Karpas-422 (cell line): Measurements from ENCODE around the gene TMEM272. TPM values are rescaled to one million over a fixed set of nuclear protein-coding genes. Genes with fewer than 3 reads are reported as not detected.

Source experiments
- DNase-seq: peaks from one replicate; pipeline ENCODE4 v3.0.0-alpha.2; 2015
- H2AFZ ChIP-seq: fragments of 200-600 bp; sonication (generic); 2 replicates; pipeline ENCODE4 v1.6.1; 2014; ENCODE audit warnings: antibody characterized with exemption, low read length, mixed read lengths
- H3K27ac ChIP-seq: fragments of 200-600 bp; sonication (generic); 2 replicates; pipeline ENCODE4 v1.5.1; 2014; ENCODE audit warnings: mild to moderate bottlenecking, low read length, moderate library complexity
- H3K27me3 ChIP-seq: fragments of 200-600 bp; sonication (generic); 2 replicates; pipeline ENCODE4 v1.6.1; 2014; ENCODE audit warnings: low read length, mixed read lengths
- H3K36me3 ChIP-seq: fragments of 200-600 bp; sonication (generic); 2 replicates; pipeline ENCODE4 v1.6.1; 2014; ENCODE audit warnings: low read length, mixed read lengths; ENCODE audit not compliant: insufficient read depth
- H3K4me1 ChIP-seq: fragments of 200-600 bp; sonication (generic); 2 replicates; pipeline ENCODE4 v1.6.1; 2014; ENCODE audit warnings: mild to moderate bottlenecking, low read length, mixed read lengths
- H3K4me2 ChIP-seq: fragments of 200-600 bp; sonication (generic); 2 replicates; pipeline ENCODE4 v1.6.1; 2014; ENCODE audit warnings: low read length, low read depth, mild to moderate bottlenecking; ENCODE audit not compliant: poor library complexity, severe bottlenecking
- H3K4me3 ChIP-seq: fragments of 200-600 bp; sonication (generic); 2 replicates; pipeline ENCODE4 v1.5.1; 2014; ENCODE audit warnings: mild to moderate bottlenecking, antibody characterized with exemption, low read length, mixed read lengths
- H3K79me2 ChIP-seq: fragments of 200-600 bp; sonication (generic); 2 replicates; pipeline ENCODE4 v1.6.1; 2014; ENCODE audit warnings: mild to moderate bottlenecking, low read length, mixed read lengths
- H3K9ac ChIP-seq: fragments of 200-600 bp; sonication (generic); 2 replicates; pipeline ENCODE4 v1.6.0; 2014; ENCODE audit warnings: low read length
- H3K9me2 ChIP-seq: fragments of 200-600 bp; sonication (generic), shearing (Covaris generic); replicated peaks from 2 replicates; pipeline ENCODE4 v1.6.0; 2014; ENCODE audit warnings: mild to moderate bottlenecking, low read length, moderate library complexity; ENCODE audit not compliant: insufficient read depth
- H3K9me3 ChIP-seq: fragments of 300-700, 200-600 bp; sonication (generic); 2 replicates; pipeline ENCODE4 v1.6.1; 2014; ENCODE audit warnings: low read length, mixed read lengths
- H4K20me1 ChIP-seq: fragments of 200-600 bp; sonication (generic); 2 replicates; pipeline ENCODE4 v1.6.1; 2014; ENCODE audit warnings: mild to moderate bottlenecking, antibody characterized with exemption, low read length, low read depth; ENCODE audit not compliant: insufficient read depth
- total RNA-seq: library from RNA; depleted of rRNA; stranded (reverse); fragments of >200 nt; shearing (Covaris generic); gene quantifications from 2 replicates; pipeline ENCODE4 v1.2.3, GENCODE V29; 2014; ENCODE audit warnings: low replicate concordance

Gene TMEM272
- total RNA-seq, 1 experiment from 2014 or later: 0.15 TPM

- Histone ChIP-seq H3K27ac (peak within 1 kb of the TSS; percentile 61; the same call in 1 of the 2 replicates), H3K27me3 (no peaks in the 10 kb centered on the region), H4K20me1 (no peaks in the 10 kb centered on the region), H3K4me2 (peak within 1 kb of the TSS; percentile 80), H3K9ac (peak within 1 kb of the TSS; percentile 89), H3K9me2 (no peaks in the 10 kb centered on the region), H2AFZ (peak within 1 kb of the TSS; percentile 67; the same call in 1 of the 2 replicates), H3K9me3 (no peaks in the 10 kb centered on the region), H3K4me1 (peaks cover 40% of the 10 kb centered on the region), H3K79me2 (no peaks in the 10 kb centered on the region), H3K36me3 (no peaks in the 10 kb centered on the region; the same call in 1 of the 2 replicates), H3K4me3 (peak within 1 kb of the TSS; percentile 84)
- peak; percentile 94 for DNase-seq
These were observed 41.3 kb downstream of the TMEM272 start, which contains the start of gene DHRS12 for GRCh38 chr13:51803422-51804294. Gene DHRS12 (minus strand): TSS chr13:51804163. CDS start chr13:51799659, 4,504 bp downstream.

DNA sequence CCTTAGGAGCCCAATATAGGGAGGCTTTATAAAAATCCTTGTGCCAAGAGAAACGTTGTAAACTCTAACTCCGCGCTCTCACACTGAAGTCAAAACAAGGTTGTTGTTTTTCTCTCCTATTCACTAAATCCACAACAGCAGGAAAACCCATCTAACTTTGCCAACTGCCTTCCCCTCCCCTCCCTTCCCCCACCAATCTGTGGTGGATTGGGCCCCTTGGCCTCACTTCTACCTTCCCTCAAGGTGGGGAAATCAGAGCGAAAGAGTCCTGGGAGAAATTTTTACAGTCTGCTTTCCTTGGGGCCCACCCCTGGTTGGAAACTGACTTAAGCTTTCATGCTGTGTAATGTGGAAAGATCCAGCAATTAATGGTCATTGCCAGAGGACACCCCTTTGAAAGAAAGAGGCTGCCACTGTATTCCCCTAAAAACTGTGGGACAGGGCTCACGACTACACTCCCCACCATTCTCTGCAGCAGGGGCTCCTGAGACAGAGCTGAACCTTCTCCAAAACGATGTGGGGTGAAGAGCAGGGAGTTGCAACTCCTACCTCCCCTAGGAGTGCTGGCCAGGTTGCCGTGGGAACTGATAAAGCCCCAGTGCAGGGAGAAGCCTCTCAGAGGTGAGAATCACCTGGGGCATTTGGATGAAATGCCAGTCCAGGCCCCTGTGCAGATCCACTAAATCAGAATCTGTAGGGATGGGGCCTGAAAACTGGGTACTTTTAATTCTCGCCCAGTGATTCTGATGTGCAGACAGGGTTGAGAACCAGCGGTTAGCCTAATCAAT is 42.2 kb downstream of the TMEM272 start:
- H2AFZ ChIP-seq: peak overlapping the region; percentile 67; the same call in 1 of the 2 replicates
- no peaks in the 10 kb centered on the region for H3K9me2 ChIP-seq
- no peaks in the 10 kb centered on the region for H3K27me3 ChIP-seq
- no peak overlapping the region for H3K27ac ChIP-seq
- H4K20me1 ChIP-seq: no peaks in the 10 kb centered on the region
- no peaks in the 10 kb centered on the region; the same call in 1 of the 2 replicates for H3K36me3 ChIP-seq
- peaks cover 40% of the 10 kb centered on the region for H3K4me1 ChIP-seq
- no peaks in the 10 kb centered on the region for H3K9me3 ChIP-seq
- peak overlapping the region; percentile 80 for H3K4me2 ChIP-seq
- H3K79me2 ChIP-seq: no peaks in the 10 kb centered on the region
- H3K9ac ChIP-seq: peak overlapping the region; percentile 89
- peak overlapping the region; percentile 84 for H3K4me3 ChIP-seq
- DNase-seq: no peak

DNA sequence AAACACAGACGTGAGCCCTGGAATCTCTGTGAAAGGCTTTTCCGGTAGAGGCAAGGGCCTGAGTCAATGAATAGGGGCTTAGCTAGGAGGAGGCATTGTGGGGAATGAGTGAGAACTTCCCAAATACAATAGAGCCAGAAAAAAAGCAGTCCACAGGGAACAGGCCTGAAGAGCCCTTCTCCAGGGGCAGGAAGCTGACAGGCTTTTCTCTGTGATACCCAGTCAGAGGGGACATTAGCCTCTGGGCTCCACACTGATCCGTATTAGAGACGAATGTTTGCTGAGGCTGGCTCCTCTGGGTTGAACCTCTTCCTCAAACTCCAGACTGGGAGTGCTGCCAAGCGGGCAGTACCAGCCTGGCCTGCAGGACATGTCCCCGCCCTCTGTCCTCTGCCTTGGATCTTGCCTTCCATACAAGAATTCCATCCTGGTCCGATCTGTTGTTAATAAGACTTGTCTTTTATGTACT is 43.3 kb downstream of the TMEM272 start:
- Histone ChIP-seq H3K27ac (no peak overlapping the region), H3K36me3 (no peaks in the 10 kb centered on the region; the same call in 1 of the 2 replicates), H3K27me3 (no peaks in the 10 kb centered on the region), H3K4me2 (no peak overlapping the region), H3K9me3 (no peaks in the 10 kb centered on the region), H2AFZ (no peak overlapping the region), H3K79me2 (no peaks in the 10 kb centered on the region), H4K20me1 (no peaks in the 10 kb centered on the region), H3K4me3 (no peak overlapping the region), H3K4me1 (peaks cover 43% of the 10 kb centered on the region), H3K9me2 (no peaks in the 10 kb centered on the region), H3K9ac (no peak overlapping the region)
- DNase-seq: no peak

DNA sequence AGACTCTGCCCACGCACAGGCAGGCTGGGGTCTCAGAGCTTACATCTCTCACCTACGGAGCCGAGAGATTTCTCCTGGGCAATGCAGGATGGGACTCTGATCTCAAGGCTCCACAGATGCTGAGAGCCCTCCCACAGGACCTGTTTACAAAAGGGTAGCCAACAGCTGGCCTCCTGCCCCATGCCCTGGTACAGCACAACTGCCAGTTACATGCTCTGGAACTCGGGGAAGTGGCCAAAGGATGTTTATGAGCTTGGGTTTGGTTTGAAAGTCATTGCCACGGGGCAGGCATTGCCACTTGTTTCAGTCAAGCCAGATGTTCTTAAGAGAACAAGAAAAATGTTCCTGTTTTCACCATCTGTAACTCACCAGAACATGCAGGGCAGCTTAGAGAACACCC is 44.5 kb downstream of the TMEM272 start:
- Histone ChIP-seq H3K79me2 (no peaks in the 10 kb centered on the region), H3K36me3 (no peaks in the 10 kb centered on the region), H3K4me2 (no peak overlapping the region), H3K27me3 (no peaks in the 10 kb centered on the region), H4K20me1 (no peaks in the 10 kb centered on the region; the same call in 1 of the 2 replicates), H3K9ac (no peak overlapping the region), H3K9me2 (no peaks in the 10 kb centered on the region), H3K9me3 (no peaks in the 10 kb centered on the region), H3K4me3 (no peak overlapping the region), H3K4me1 (peaks cover 38% of the 10 kb centered on the region), H2AFZ (no peak overlapping the region), H3K27ac (no peak overlapping the region)
- DNase-seq: no peak

GRCh38 chr13:51799261-51799660 is 45.7 kb downstream of the TMEM272 start:
- Histone ChIP-seq H3K9ac (no peak overlapping the region), H3K4me2 (no peak overlapping the region), H3K9me2 (no peaks in the 10 kb centered on the region), H2AFZ (no peak overlapping the region), H3K27me3 (no peaks in the 10 kb centered on the region), H4K20me1 (peaks cover 3% of the 10 kb centered on the region; the same call in 1 of the 2 replicates), H3K27ac (no peak overlapping the region), H3K4me1 (peaks cover 38% of the 10 kb centered on the region), H3K36me3 (no peaks in the 10 kb centered on the region), H3K79me2 (no peaks in the 10 kb centered on the region), H3K9me3 (no peaks in the 10 kb centered on the region), H3K4me3 (no peak overlapping the region)
- no peak for DNase-seq

DNA sequence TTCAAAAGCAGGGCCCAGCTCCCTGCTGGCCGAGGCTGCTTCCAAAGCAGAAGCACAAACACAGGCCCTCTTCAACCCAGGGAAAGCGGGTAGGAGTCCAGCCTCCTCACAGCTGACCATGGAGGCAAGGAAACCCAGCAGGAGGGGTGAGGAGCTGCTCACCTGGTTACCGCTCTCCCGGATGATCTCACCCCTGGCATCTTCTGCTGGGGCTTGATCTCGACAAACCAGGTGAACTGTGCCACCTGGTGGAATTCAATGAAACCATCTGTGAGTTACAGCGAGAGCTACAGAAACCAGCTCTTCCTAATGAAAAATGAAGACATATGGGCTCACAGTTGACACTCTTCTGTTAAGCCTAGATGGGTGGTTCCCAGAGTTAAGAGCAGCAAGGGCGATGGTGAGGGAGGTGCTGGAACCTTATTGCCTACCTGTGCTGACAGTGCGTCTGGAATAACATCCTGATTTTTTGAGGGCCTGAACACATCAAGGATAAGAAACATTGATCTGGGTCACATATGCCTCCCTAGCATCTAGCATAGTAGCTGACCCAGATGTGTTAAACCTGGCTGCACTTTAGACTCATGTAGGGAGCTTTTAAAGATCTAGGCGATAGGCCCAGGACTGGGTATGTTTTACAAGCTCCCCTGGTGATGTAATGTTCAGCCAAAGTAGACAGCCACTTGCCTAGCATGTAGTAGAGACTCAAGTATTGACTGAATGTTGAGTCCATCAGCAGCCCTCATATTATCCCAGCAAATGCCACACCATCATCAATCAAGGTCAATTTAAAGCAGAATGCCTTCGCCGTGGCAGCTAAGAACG is 47.1 kb downstream of the TMEM272 start:
- Histone ChIP-seq H3K9ac (no peak overlapping the region), H3K27ac (no peak overlapping the region), H3K4me3 (no peak overlapping the region), H3K36me3 (no peaks in the 10 kb centered on the region), H3K27me3 (no peaks in the 10 kb centered on the region), H3K79me2 (no peaks in the 10 kb centered on the region), H3K9me2 (no peaks in the 10 kb centered on the region), H3K4me2 (no peak overlapping the region), H3K4me1 (peaks cover 42% of the 10 kb centered on the region), H2AFZ (no peak overlapping the region), H4K20me1 (peaks cover 3% of the 10 kb centered on the region; the same call in 1 of the 2 replicates), H3K9me3 (no peaks in the 10 kb centered on the region)
- DNase-seq: peak; percentile 84

- Histone ChIP-seq H3K36me3 (no peaks in the 10 kb centered on the region), H4K20me1 (peaks cover 3% of the 10 kb centered on the region; the same call in 1 of the 2 replicates), H3K27ac (no peak overlapping the region), H3K79me2 (no peaks in the 10 kb centered on the region), H3K4me3 (no peak overlapping the region), H3K4me1 (peaks cover 34% of the 10 kb centered on the region), H3K9me3 (no peaks in the 10 kb centered on the region), H2AFZ (no peak overlapping the region), H3K27me3 (no peaks in the 10 kb centered on the region), H3K9ac (no peak overlapping the region), H3K4me2 (no peak overlapping the region), H3K9me2 (no peaks in the 10 kb centered on the region)
- no peak for DNase-seq
These were observed 48.4 kb downstream of the TMEM272 start for GRCh38 chr13:51796546-51796945.
